Fibroblast of lung (primary cell): ENCODE data around the gene RXRA. TPM values are rescaled to one million over a fixed set of nuclear protein-coding genes. Genes with fewer than 3 reads are reported as not detected.

Experiments used
- DNase-seq, 2 donors: peaks; one replicate each; pipeline versions ENCODE4 v3.0.0 to v3.0.0-alpha.2; 2010; ENCODE audit warnings: low read depth in 2 of 2
- H2AFZ ChIP-seq: 2 replicates; pipeline ENCODE4 v1.5.1; 2012; ENCODE audit warnings: low read length, control low read depth, inconsistent platforms
- H3K27ac ChIP-seq: 2 replicates; pipeline ENCODE4 v1.5.1; 2011; ENCODE audit warnings: low read length, control low read depth; ENCODE audit not compliant: insufficient read depth
- H3K27me3 ChIP-seq: 2 replicates; pipeline ENCODE4 v1.5.1; 2011; ENCODE audit warnings: mild to moderate bottlenecking, low read length; ENCODE audit not compliant: control insufficient read depth, insufficient read depth
- H3K36me3 ChIP-seq: 2 replicates; pipeline ENCODE4 v1.5.1; 2011; ENCODE audit warnings: low read length; ENCODE audit not compliant: control insufficient read depth, insufficient read depth
- H3K4me1 ChIP-seq: 2 replicates; pipeline ENCODE4 v1.5.1; 2011; ENCODE audit warnings: low read length; ENCODE audit not compliant: control insufficient read depth, insufficient read depth; ENCODE audit errors: extremely low read depth
- H3K4me2 ChIP-seq: 2 replicates; pipeline ENCODE4 v1.5.1; 2011; ENCODE audit warnings: low read length, control low read depth; ENCODE audit not compliant: insufficient read depth; ENCODE audit errors: extremely low read depth
- H3K4me3 ChIP-seq, 4 experiments: fragments of 200-600 bp in 1 of 4; sonication (generic) in 1 of 4; replicated peaks in 1 of 4; 2 replicates each; pipeline ENCODE4 v1.5.1; 2011 to 2016; ENCODE audit warnings: low read length in 4 of 4, low read depth in 3 of 4, mild to moderate bottlenecking in 3 of 4, control low read depth in 2 of 4, inconsistent platforms in 1 of 4, mixed read lengths in 1 of 4; ENCODE audit not compliant: insufficient read depth in 1 of 4; ENCODE audit errors: control extremely low read depth in 1 of 4
- H3K79me2 ChIP-seq: 2 replicates; pipeline ENCODE4 v1.5.1; 2012; ENCODE audit warnings: mild to moderate bottlenecking, low read length, inconsistent platforms; ENCODE audit not compliant: control insufficient read depth, insufficient read depth
- H3K9ac ChIP-seq: 2 replicates; pipeline ENCODE4 v1.5.1; 2011; ENCODE audit warnings: mild to moderate bottlenecking, low read length, control low read depth; ENCODE audit not compliant: insufficient read depth
- H3K9me3 ChIP-seq: 2 replicates; pipeline ENCODE4 v1.5.1; 2012; ENCODE audit warnings: low read depth, low read length; ENCODE audit not compliant: control insufficient read depth, insufficient read depth
- H4K20me1 ChIP-seq: 2 replicates; pipeline ENCODE4 v1.5.1; 2011; ENCODE audit warnings: low read length; ENCODE audit not compliant: control insufficient read depth, insufficient read depth; ENCODE audit errors: extremely low read depth
- EZH2 ChIP-seq: IDR thresholded peaks from 2 replicates; pipeline ENCODE4 v1.5.1; 2012; ENCODE audit warnings: low read length, control low read depth, mild to moderate bottlenecking; ENCODE audit errors: missing control alignments
- polyA plus RNA-seq, 2 donors: library from polyadenylated mRNA; depleted of rRNA in 1 of 2; stranded (reverse) in 1 of 2; unstranded in 1 of 2; fragments of >200 nt; gene quantifications; 2 replicates each; pipeline ENCODE4 v1.2.1, GENCODE V29; 2011 to 2012; ENCODE audit warnings: missing spikeins in 1 of 2
- total RNA-seq: library from RNA; depleted of rRNA; stranded (reverse); fragments of >200 nt; gene quantifications from 2 replicates; pipeline ENCODE4 v1.2.1, GENCODE V29; 2014
- TF ChIP-seq, protein P1 (sequence below), 2 donors: IDR thresholded peaks in 1 of 2; conservative IDR thresholded peaks in 1 of 2; 1 replicate in 1 of 2; 2 replicates in 1 of 2; pipeline ENCODE4 v1.5.1; 2011 to 2012; ENCODE audit warnings: low read length in 2 of 2, control low read depth in 1 of 2, inconsistent platforms in 1 of 2, low read depth in 1 of 2, mild to moderate bottlenecking in 1 of 2

Gene RXRA
- total and polyA plus RNA-seq, 2 donors (not counting 1 experiment from before 2014, with no cell fraction given) = 13.3 to 14.9 TPM

DNA sequence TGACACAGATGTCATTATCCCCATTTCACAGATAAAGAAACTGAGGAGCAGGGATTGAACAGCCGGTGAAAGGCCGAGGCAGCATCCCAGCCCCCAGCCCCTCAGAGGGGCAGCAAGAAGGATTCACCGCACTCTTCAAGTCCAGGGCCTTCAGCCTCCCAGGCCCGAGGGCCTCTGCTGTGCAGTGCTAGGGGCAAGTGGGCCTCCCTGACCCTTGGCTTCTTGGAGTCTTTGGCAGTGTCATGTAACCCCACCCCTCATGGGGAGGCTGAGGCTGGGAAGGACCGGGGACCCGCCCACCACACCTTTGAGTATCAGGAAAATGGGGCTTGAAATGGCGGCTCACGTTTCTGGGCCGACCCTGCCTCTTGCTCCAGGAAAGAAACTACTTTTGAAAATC is 28.7 kb upstream of the RXRA start:
- H3K27me3 ChIP-seq = peaks cover 9% of the 10 kb centered on the region
- TF ChIP-seq, protein P1, sequence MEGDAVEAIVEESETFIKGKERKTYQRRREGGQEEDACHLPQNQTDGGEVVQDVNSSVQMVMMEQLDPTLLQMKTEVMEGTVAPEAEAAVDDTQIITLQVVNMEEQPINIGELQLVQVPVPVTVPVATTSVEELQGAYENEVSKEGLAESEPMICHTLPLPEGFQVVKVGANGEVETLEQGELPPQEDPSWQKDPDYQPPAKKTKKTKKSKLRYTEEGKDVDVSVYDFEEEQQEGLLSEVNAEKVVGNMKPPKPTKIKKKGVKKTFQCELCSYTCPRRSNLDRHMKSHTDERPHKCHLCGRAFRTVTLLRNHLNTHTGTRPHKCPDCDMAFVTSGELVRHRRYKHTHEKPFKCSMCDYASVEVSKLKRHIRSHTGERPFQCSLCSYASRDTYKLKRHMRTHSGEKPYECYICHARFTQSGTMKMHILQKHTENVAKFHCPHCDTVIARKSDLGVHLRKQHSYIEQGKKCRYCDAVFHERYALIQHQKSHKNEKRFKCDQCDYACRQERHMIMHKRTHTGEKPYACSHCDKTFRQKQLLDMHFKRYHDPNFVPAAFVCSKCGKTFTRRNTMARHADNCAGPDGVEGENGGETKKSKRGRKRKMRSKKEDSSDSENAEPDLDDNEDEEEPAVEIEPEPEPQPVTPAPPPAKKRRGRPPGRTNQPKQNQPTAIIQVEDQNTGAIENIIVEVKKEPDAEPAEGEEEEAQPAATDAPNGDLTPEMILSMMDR (conservative IDR thresholded peaks at IDR 0.05 in 1 of 2, IDR thresholded peaks at IDR 0.05 in 1 of 2; ENCODE audit: low read depth in 1 of 2, low read length in 2 of 2) = no peak
- H3K79me2 ChIP-seq = no peaks in the 10 kb centered on the region
- H3K36me3 ChIP-seq = no peaks in the 10 kb centered on the region
- H2AFZ ChIP-seq = no peak overlapping the region
- H3K4me1 ChIP-seq = peaks cover 3% of the 10 kb centered on the region
- no peaks in the 10 kb centered on the region for H4K20me1 ChIP-seq
- H3K9ac ChIP-seq = no peak overlapping the region
- no peaks in the 10 kb centered on the region for H3K9me3 ChIP-seq
- no peak overlapping the region for H3K27ac ChIP-seq
- DNase-seq = no peak
- no peak overlapping the region for H3K4me2 ChIP-seq
- H3K4me3 ChIP-seq = no peak overlapping the region

DNA sequence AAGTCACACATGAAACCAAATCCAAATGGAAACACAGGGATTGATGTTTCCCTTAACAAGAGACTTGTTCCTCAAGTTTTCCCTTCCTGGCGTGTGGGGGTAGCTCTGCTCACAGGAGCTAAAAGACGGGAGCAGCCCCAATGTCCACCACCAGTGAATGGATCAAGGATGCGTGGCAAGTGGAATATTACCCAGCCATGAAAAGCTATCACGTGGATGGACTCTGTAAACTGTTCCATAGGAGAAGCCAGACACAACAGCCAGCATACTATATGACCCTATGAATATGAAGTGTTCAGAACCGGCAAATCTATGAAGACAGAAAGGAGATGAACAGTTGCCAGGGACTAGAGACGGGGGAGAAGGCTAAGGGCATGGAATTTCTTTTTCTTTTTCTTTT is 28.3 kb upstream of the RXRA start:
- Histone ChIP-seq H4K20me1 (no peaks in the 10 kb centered on the region), H3K4me3 (no peak overlapping the region), H3K27me3 (peaks cover 9% of the 10 kb centered on the region), H3K27ac (no peak overlapping the region), H3K4me2 (no peak overlapping the region), H3K36me3 (no peaks in the 10 kb centered on the region), H3K9me3 (no peaks in the 10 kb centered on the region), H3K9ac (no peak overlapping the region), H2AFZ (no peak overlapping the region), H3K79me2 (no peaks in the 10 kb centered on the region), H3K4me1 (peaks cover 3% of the 10 kb centered on the region)
- no peak for DNase-seq
- TF ChIP-seq, protein P1 (conservative IDR thresholded peaks at IDR 0.05 in 1 of 2, IDR thresholded peaks at IDR 0.05 in 1 of 2; ENCODE audit: low read depth in 1 of 2, low read length in 2 of 2) = no peak
- no peak for TF ChIP-seq EZH2

- no peak for DNase-seq
- Histone ChIP-seq H4K20me1 (no peaks in the 10 kb centered on the region), H3K9ac (no peak overlapping the region), H3K4me2 (no peak overlapping the region), H2AFZ (no peak overlapping the region), H3K36me3 (no peaks in the 10 kb centered on the region), H3K9me3 (no peaks in the 10 kb centered on the region), H3K27me3 (peaks cover 12% of the 10 kb centered on the region), H3K4me3 (no peak overlapping the region), H3K27ac (no peak overlapping the region), H3K4me1 (peaks cover under 1% of the 10 kb centered on the region), H3K79me2 (no peaks in the 10 kb centered on the region)
- TF ChIP-seq, protein P1 (conservative IDR thresholded peaks at IDR 0.05 in 1 of 2, IDR thresholded peaks at IDR 0.05 in 1 of 2; ENCODE audit: low read depth in 1 of 2, low read length in 2 of 2) = no peak
- TF ChIP-seq EZH2 = no peak
Observed at GRCh38 chr9:134299068-134299467, 27.2 kb upstream of the RXRA start.
